CD4-positive, alpha-beta T cell treated with Interleukin-4 for 4 hours (primary cell): Measurements from ENCODE around the gene TUT4.

ENCODE experiments used
- DNase-seq: peaks from one replicate; pipeline ENCODE4 v3.0.0-alpha.2; 2020

Gene TUT4

DNA sequence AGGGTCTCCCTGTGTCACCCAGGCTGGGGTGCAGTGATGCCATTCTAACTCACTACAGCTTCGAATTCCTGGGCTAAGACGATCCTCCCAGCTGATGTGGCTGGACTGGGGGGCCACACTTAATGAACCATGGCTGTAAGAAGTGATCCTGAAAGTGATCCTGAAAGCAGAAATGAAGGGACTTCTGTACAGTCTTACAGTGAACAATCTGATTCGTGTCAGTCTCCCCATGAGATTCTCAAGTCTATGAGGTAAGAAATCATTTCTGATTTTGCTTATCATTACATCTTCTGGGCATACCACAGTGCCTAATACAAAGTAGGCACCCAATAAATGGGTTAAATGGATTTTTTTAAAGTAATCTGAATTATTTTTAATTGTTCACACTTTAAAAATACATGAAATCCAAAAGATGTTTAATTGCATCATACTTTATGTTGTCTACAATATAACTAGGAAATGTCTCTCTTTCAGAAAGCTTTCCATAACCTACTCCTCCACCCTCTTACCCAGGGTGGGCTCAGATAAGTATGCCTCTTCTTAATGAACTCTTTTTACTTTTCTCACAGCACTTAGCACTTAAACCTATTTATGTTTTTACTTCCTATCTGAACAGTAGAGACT is 21.5 kb downstream of the TUT4 start:
- no peak for DNase-seq

DNA sequence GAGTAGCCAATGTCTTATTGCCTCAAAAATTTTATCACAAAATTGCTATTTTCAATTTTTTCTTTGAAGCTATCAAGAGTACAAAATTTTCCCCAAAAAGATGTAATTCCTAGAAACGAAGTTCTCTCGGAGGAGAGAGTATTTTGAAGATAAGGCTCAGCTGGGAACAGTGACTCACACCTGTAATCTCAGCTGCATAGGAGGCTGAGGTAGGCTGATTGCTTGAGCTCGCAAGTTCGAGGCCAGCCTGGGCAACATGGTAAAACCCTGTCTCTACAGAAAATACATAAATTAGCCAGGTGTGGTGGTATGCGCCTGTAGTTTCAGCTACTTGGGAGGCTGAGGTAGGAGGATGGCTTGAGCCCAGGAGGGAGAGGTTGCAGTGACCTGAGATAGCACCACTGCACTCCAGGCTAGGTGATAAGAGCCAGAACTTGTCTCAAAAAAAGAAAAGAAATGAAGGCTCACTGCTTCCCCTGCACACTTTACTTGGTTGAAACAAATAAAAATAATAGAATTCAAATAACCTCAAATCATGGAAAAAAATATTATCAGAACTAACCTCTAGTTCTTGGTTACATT is 22.2 kb downstream of the TUT4 start:
- no peak for DNase-seq

DNA sequence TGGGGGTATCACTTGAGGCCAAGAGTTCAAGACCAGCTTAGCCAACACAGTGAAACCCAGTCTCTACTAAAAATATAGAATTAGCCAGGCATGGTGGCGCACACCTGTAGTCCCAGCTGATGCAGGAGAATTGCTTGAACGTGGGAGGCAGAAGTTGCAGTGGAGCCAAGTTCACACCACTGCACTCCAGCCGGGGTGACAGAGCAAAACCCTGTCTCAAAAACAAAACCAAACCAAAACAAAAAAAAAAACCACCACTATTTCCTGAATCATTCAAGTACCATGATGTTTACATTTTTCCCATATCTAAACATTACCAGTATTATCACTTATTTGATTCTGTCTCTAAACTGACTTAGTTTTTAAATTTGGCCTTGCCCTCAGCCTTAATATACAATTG is 29.5 kb downstream of the TUT4 start:
- DNase-seq, result peak; percentile 20

DNA sequence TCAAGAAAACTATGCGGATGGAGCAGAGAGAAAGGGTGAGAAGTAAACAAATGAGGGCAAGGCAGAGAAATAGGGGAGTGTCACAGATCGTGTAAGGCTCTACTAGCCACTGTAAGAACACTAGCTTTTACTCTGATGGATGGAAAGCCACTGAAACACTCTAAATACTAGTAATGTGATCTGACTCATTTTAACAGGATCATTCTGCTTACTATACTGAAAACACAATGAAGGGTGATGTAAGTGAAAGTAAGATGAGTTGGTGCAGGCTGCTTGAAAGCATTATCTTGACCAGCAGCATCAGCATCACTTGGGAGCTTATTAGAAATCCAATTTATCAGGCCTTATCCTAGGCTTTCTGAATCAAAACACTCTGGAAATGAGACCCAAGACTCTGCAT is 32.7 kb downstream of the TUT4 start:
- no peak for DNase-seq

DNA sequence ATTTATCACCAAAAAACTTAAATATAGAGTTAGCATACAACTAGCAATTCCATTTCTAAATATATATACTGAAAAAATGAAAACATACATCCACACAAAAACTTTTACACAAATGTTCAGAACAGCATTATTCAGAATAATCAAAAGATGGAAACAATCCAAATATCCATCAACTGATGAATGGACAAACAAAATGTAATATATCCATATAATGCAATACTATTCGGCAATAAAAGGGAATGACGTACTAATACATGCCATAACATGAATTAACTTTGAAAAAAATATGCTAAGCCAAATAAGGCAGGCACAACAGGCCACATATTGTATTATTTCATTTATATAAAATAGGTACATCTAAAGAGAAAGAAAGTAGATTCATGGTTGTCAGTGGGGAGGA is 33.9 kb downstream of the TUT4 start:
- DNase-seq, result no peak

DNA sequence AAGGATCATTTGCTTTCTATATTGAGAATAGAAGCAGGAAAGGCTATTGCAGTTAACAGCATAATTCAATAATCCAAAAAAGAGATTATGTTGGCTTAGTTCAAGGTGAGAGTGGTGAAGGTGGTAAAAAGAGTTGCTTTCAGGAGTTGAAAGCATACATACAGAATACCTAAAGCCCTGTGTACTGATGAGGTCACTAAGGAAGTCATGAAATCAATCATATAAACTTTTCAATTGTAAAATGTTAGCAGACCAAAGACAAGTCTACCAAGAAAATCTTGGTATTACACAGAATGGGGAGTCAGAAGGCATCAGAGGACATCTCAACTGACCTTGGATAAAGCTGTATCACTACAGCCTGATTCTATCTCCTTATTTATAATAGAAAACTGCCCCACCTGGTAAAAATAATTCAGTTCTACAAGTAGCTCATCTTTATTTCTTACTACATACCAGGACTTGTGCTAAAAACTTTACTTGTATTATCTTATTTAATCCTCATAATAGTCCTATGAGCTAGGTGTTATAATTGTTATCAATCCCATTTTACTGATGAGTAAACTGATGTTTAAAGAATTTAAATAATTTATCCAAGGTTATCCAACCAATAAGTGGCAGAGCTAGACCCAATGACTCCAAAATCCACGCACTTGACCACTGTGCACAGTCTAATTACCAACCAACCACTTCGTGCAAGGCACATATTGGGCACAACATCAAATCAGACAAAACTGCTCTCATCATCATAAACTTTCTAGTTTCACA is 40.9 kb downstream of the TUT4 start:
- no peak for DNase-seq

DNA sequence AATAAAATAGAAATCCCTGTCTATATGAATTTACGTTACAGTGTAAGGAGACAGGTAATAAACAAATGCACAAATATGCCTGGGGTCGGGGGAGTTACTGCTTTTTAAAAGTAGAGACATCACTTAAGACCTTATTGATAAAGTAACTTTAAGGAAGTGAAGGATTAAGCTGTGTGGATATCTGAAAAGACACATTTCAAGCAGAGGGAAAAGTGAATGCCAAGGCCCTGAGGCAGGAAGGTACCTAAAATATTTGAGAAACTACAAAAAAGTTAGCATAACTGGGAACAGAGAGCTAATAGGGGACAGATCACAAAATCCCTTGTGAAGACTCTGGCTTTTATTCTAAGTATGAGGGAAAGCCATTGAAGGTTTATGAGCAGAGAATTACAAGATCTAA is 41.5 kb downstream of the TUT4 start:
- DNase-seq, result no peak

DNA sequence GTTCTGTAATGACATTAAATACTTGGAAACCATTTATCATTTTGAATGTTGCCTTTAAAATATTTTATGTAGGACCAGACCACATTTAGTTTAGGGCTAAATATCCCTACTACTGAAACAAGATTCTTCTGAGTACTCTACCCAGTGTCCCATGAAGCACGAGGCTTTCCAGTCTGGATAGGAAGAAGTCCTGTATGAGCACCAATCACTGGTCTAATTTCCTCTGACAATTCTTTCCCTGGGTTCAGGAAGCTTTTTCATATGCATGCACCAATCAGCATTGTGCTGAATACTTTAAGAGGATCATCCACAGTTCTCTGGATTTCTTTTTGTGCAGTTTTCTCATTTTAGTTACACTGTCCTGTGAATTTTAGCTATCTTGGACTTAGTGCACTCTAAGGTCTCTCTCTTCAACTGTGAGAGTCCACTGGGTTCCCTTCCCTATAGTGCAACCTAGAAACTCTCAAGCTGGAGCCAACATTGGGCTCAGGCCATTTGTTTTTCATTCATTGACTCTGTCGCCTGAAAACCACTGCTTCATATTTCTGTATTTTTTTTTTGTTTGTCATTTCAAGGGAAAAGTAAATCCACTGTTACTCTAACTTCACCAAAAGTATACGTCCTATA is 45.9 kb downstream of the TUT4 start:
- no peak for DNase-seq

DNA sequence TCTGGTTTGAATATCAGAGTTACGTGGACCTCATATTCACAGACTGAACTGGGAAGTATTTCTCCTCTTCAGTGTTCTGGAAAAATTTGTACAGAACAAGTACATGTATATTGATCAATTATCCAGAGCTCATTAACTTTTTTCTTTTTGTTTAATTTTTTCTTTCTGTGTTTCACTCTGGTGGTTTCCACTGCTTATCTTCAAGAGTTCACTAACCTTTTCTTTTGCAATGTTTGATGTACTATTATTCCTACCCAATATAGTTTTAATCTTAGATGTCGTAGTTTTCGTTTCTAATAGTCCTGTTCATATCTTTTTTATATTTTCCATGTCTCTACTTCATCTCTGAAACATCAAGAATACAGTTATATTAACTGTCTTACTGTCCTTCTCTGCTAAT is 46.5 kb downstream of the TUT4 start:
- no peak for DNase-seq

DNA sequence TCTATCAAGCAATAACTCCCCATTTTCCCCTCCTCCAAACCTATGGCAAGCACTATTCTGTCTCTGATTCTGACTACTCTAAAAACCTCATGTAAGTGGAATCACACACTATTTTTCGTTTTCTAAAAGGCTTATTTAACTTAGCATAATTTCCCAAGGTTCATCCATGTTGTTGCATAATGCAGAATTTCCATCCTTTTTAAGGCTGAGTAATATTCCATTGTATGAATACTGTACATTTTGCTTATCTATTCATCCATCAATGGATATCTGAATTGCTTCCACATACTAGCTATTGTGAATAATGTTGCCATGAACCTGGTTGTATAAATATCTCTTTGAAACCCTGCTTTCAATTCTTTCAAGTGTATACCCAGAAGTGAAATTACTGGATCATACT is 48.2 kb downstream of the TUT4 start:
- no peak for DNase-seq

DNA sequence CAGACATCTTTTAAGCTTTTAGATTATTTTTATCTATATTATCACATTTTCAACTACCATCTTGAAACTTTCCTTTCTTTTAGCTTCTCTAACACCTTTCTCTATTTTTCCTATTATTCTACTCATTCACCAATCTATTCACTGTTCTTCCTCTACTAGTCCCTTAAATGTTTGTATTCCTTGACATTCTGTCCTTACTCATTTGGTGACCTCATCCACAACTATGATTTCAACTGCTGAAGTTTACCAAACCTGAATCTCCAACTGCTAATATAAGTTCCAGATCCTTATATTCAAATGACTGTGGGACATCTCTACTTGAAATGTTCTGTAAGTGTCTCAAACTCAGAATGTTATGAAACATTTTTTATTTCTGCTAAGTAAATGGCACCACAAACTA is 49.2 kb downstream of the TUT4 start:
- no peak for DNase-seq

DNA sequence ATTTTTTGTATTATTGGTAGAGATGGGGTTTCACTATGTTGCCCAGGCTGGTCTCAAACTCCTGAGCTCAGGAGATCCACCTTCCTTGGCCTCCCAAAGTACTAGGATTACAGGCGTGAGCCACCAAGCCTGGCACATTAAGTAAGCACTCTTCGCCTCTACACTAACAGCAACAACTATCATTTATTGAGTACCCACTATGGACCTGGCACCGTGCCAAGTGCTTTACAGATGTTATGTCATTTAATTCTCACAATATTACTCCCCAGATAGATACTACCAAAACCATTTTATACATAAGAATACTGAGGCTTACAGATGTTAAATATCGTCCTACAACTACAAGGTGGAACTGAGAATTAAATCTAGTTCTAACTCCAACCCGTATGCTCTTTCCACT is 50.1 kb downstream of the TUT4 start:
- DNase-seq, result no peak

DNA sequence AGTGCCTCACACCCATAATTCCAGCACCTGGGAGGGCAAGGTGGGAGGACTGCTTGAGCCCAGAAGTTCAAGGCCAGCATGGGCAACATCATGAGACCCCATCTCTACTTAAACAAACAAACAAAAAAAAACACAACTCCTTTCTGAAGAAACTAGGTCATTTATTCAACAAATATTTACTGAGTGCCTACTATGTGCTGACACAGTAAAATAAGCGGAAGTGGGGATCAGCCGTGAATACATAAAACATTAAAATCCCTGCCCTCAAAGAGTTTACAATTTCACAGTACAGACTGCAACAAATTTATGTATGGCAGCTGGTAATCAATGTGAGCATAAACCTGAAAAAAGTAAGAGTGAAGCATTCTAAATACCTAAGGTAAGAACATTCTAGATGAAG is 65.3 kb downstream of the TUT4 start:
- no peak for DNase-seq

DNA sequence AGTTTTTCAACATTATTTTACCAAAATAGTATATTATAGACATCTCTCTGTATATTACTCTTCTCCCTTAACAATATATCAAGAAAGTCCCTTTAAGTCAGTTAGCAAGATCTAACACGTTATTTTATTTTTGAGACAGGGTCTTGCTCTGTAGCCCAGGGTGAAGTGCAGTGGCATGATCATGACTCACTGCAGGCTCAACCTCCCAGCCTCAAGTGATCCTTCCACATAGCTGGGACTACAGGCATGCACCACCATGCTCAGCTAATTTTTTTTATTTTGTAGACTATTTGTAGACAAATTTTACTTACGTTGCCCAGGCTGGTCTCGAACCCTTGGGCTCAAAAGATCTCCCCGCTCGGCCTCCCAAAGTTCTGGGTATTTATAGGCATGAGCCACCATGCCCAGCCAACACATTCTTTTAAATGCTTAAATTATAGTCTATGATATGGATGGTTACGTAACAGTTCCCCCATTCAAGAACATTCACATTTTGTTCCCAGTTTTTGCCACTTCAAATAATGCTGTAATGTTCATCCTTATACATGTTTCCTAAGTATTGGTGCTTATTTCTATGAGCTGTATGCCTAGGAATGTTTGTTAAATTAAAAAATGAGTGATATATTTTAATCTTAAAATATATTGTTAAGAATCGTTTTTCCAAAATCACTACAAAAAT is 70.4 kb downstream of the TUT4 start:
- DNase-seq, result no peak

DNA sequence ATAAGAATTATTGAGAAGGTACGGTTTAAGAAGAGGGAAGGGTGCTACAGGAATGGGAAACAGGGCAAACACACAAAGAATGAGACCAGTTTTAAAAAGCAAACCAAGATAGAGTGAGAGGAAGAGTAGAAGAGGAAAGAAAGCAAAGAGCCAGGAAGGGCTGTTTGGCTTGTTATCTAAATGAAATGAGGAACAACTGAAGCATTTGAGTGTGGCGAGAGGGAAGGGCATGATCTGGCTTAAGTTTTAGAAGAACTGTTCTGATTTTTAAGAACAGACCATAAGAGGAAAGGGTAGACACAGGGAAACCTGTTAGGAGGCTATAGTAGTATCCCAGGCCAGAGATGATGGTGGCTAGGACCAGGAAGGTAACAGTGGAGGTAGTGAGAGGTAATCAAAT is 73.8 kb downstream of the TUT4 start:
- DNase-seq, result no peak

DNA sequence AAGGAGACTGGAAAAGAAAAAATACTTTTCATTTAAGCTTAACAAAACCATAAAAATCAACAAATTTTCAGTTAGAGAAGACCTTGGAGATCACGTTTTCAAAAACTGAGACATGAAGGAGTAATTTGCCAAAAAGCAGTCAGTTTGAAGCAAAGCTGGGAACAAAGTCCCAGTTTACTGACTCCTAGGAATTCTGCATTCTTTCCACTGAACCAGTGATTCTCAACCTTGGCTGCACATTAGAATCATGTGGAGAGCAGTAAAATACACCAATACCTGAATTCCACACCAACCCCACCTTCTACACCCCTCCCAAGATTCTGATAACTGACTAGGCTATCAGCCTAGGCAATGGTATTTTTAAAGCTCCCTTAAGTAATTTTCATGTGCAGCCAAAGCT is 75.0 kb downstream of the TUT4 start:
- DNase-seq, result no peak

DNA sequence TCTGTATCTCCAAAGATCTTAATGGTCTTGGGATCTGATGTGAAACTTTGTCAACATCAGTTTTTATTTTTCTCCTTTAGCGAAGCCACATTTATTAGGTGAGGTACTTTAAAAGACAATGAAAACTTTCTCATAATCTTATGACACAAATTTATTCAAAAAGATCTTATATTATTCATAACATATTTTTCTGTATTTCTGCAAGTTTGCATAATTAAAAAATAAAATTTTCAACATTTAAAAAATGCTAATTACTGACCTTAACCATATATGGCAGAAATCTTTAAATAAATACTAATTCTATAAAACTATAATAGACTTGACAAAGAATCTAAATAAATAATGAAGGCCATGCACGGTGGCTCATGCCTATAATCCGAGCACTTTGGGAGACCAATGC is 75.9 kb downstream of the TUT4 start:
- DNase-seq, result no peak

DNA sequence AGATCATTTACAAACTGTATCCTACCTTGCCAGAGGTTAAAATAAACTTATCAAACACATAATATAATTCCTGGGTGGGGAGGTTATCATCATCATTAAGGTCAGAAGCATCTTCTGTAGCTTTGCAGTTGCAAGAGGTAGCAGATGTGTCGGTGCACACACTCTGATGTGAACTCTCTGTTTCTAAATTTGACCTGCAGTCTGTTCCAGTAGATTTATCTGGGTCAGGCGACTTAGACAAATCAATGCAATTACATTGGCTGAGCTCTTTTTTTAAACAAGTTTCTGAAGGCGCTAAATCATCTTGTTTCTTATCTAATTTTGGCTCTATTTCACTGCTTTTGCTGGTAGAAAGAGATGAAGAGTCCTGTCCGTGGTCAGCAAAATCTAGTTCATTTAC is 78.1 kb downstream of the TUT4 start:
- no peak for DNase-seq

DNA sequence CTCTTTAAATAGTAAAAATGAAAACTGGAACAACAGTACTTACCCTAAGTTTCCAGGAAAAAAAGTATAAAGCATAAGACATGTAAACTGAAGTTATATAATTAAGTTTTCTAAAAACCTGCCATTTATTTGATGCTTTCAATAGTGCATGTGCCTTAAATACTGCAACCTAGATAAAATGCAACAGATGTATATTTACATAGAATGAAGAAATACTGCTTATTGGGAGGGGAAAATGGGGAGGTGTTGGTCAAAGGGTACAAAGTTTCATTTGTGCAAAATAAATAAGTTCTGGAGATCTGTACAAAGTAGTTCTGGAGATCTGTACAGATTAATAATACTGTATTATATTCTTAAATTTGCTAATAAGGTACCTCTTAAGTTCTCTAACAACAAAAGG is 79.9 kb downstream of the TUT4 start:
- DNase-seq, result no peak

DNA sequence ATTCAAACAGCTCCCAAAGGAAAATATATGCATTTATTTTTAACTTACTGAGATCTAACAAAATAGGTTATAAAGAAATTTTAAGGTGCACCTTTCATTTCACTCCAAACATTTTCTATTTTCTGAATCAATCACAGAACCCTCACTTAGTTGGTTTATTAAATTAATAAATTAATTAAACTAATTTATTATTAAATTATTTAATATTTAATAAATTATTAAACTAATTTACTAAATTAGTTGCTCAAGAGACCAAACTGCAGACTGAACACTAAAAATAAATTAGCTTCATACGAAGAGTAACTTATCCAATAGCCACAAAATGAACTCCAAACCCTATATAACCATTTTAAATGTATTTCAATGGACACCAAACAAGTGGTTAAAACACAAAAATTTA is 80.5 kb downstream of the TUT4 start:
- DNase-seq, result no peak

DNA sequence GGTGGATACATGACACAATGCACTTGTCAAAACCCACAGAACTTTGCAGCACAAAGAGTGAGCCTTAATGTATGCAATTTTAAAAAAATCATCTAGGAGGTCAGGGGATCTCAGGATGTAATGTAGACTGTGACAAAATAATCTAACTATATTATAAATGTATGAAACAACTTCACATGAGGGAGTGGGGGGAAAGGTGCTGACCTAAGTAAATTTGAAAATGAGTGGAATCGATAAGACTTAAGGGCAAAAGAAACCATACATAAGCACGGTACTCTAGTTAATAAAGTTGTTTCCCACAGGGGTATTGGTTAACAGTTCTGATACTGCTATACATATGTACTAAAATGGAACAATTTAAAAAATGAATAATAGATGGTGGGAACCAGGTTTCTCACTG is 83.8 kb downstream of the TUT4 start:
- DNase-seq, result no peak

DNA sequence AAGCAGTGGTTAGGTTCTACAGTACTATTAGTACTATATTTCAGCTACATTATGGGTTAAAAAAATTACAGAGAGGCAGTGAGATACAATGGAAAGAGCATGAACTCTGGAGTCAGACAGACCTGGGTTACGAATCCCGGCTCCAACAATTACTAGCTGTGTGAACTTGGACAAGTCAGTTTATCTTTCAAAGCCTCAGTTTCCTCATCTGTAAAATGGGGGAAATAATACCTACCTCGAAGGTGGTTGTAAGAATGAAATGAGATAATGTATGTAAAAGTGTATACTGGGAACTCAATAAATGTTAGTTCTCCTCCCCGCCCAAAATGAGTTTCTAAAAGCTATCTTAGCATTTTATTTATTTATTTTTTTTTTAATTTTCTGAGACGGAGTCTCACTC is 89.0 kb downstream of the TUT4 start:
- DNase-seq, result no peak

DNA sequence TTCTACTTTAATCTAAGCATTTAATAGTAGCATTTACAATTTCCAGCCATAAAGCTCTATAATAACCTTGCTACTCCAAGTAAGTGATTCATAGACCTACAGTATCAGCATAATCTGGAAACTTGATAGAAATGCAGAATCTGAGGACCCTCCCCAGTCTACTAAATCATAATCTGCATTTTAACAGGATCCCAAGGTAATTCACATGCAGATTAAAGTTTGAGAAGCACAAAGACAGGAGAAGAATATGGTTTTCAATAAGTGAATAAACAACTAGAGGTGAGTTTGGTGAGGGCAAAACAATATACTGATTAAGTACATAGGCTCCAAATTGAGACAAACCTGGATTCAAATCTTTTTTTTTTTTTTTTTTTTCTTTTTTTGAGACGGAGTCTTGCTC is 91.1 kb downstream of the TUT4 start:
- DNase-seq, result no peak

DNA sequence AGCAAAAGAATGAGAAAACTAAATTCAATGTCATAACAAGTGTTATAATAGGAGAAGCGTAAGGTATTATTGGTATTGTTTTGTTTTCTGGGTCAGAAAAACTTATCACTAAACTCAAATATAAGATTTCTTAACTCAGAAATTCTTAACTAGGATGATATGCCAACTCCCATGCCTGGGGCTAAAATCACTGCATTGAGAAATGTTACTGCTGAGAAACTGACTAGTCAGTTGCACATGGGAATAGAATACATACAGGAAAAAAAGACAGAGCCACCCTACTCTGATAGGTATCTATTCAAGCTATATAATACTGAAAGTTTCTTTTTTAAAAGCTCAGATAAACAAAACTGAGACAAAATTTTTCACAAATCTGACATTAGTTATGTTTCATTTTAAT is 92.2 kb downstream of the TUT4 start:
- DNase-seq, result no peak
